ENCODE results near the gene ACOT8.

- TF ChIP-seq CTCF (IDR thresholded peaks at IDR 0.05) (no peak), POLR2A (IDR thresholded peaks at IDR 0.05) (no peak), POLR2AphosphoS5 (IDR thresholded peaks at IDR 0.05) (no peak), EP300 (IDR thresholded peaks at IDR 0.05) (no peak)
Measured at GRCh38 chr20:45851501-45851900, 5.7 kb downstream of the ACOT8 start.
